Measurements from ENCODE around the gene PRR14. TPM values are rescaled to one million over a fixed set of nuclear protein-coding genes. Genes with fewer than 3 reads are reported as not detected.
A peak's percentile ranks its signal among the peaks of the same experiment; 100 is the strongest.

The PRR14 gene
- total RNA-seq, 2 donors from 2014 or later: 21.2 to 35.4 TPM

DNA sequence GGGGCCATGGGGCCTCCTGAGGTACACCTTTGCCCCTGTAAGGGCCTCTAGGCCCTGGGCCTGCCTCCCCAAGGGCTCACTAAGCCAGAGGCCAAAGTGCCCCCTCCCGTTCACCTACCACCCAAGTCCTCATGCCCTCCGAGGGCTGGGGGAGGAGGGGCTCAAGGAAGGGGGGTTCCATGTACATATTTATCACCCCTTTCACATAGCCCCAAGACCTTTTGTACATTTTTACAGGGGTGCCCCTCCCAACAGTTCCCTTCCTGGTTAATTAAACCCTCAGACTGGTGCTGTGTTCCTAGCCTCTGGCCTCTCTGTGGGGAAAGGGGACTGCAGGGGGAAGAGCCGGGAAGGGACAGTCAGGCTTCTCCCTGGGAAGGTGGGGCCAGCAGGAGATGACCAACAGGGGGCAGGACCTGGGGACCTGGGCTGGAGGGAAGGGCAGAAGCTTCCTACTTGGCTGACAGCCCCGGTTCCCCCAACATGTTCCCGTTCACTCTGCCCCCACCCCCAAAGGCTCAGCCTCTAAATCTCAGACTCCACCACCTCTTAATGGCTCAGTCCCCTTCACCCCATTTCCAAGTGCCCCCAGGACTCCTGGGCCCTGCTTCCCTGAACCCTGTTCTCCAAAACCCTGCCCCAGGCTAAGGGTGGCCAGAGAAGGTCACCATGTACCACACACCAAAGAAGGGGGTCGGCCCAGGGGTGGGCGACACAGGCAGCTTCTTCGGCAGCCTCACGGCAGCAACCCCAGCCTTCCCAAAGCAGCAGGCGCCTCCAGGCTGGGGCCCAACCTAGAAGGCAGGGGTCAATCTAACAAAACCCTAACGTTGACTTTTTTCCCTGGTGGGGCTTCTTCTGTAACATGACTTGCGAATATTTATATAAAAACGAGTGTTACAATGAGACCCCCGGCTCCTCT, 19.4 kb downstream of the PRR14 start:
- 91 to 93% methylated on average over 11 to 13 of the region's 14 CpGs for WGBS, 2 experiments (ENCODE audit: insufficient coverage in 1 of 2, insufficient read length in 1 of 2)
- Histone ChIP-seq H3K9me3 (ENCODE audit: control insufficient read depth, low read length) (no peaks in the 10 kb centered on the region), H3K27me3 (ENCODE audit: control insufficient read depth, insufficient read depth, low read length, poor library complexity, severe bottlenecking) (peaks cover 33% of the 10 kb centered on the region), H3K36me3 (ENCODE audit: control insufficient read depth, insufficient read depth, low read length) (peaks cover 28% of the 10 kb centered on the region), H3K4me1 (ENCODE audit: control insufficient read depth, insufficient read depth, low read length) (no peaks in the 10 kb centered on the region), H3K27ac (ENCODE audit: low read depth, low read length) (no peak overlapping the region), H3K4me3 (ENCODE audit: low read length) (no peak overlapping the region), H3K9ac (ENCODE audit: extremely low read depth, low read length, poor library complexity, severe bottlenecking) (no peak overlapping the region)
- DNase-seq: no peak
- TF ChIP-seq, protein P1, sequence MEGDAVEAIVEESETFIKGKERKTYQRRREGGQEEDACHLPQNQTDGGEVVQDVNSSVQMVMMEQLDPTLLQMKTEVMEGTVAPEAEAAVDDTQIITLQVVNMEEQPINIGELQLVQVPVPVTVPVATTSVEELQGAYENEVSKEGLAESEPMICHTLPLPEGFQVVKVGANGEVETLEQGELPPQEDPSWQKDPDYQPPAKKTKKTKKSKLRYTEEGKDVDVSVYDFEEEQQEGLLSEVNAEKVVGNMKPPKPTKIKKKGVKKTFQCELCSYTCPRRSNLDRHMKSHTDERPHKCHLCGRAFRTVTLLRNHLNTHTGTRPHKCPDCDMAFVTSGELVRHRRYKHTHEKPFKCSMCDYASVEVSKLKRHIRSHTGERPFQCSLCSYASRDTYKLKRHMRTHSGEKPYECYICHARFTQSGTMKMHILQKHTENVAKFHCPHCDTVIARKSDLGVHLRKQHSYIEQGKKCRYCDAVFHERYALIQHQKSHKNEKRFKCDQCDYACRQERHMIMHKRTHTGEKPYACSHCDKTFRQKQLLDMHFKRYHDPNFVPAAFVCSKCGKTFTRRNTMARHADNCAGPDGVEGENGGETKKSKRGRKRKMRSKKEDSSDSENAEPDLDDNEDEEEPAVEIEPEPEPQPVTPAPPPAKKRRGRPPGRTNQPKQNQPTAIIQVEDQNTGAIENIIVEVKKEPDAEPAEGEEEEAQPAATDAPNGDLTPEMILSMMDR (conservative IDR thresholded peaks at IDR 0.05): peak; percentile 49
- peaks cover 90% of the 10 kb centered on the region for H3K27me3 Mint-ChIP-seq (ENCODE audit: insufficient read depth)
- no peak overlapping the region for H3K4me3 Mint-ChIP-seq
- no peaks in the 10 kb centered on the region for H3K9me3 Mint-ChIP-seq
- no peaks in the 10 kb centered on the region for H3K4me1 Mint-ChIP-seq
- H3K36me3 Mint-ChIP-seq (ENCODE audit: low read depth): peaks cover 49% of the 10 kb centered on the region
- H3K27ac Mint-ChIP-seq: no peak overlapping the region

DNA sequence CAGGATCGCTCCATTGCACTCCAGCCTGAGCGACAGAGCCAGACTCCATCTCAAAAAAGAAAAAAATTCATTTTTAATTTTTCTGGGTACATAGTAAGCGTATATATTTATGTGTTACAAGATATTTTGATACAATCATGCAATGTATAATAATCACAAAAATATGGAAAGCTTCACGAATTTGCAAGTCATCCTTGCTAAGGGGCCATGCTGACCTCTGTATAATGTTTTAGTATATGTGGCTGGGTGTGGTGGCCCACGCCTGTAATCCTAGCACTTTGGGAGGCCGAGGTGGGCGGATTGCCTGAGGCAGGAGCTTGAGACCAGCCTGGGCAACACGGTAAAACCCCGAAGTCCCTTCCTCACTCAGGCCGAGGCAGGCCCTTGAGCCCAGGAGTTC, 24.4 kb downstream of the PRR14 start:
- Histone ChIP-seq H3K36me3 (ENCODE audit: control insufficient read depth, insufficient read depth, low read length) (peaks cover under 1% of the 10 kb centered on the region), H3K27ac (ENCODE audit: low read depth, low read length) (no peak overlapping the region), H3K4me1 (ENCODE audit: control insufficient read depth, insufficient read depth, low read length) (peaks cover 3% of the 10 kb centered on the region), H3K4me3 (ENCODE audit: low read length) (no peak overlapping the region), H3K27me3 (ENCODE audit: control insufficient read depth, insufficient read depth, low read length, poor library complexity, severe bottlenecking) (peaks cover 54% of the 10 kb centered on the region), H3K9me3 (ENCODE audit: control insufficient read depth, low read length) (no peaks in the 10 kb centered on the region), H3K9ac (ENCODE audit: extremely low read depth, low read length, poor library complexity, severe bottlenecking) (no peak overlapping the region)
- no peak overlapping the region for H3K4me3 Mint-ChIP-seq
- no peak for DNase-seq
- peaks cover 93% of the 10 kb centered on the region for H3K27me3 Mint-ChIP-seq (ENCODE audit: insufficient read depth)
- H3K4me1 Mint-ChIP-seq: peaks cover 15% of the 10 kb centered on the region
- H3K9me3 Mint-ChIP-seq: no peaks in the 10 kb centered on the region
- 80 to 81% methylated on average over 7 to 8 of the region's 10 CpGs for whole genome bisulfite sequencing, 2 experiments (ENCODE audit: insufficient coverage in 1 of 2, insufficient read length in 1 of 2)
- TF ChIP-seq, protein P1 (conservative IDR thresholded peaks at IDR 0.05): no peak
- peaks cover 14% of the 10 kb centered on the region for H3K36me3 Mint-ChIP-seq (ENCODE audit: low read depth)
- H3K27ac Mint-ChIP-seq: no peak overlapping the region

DNA sequence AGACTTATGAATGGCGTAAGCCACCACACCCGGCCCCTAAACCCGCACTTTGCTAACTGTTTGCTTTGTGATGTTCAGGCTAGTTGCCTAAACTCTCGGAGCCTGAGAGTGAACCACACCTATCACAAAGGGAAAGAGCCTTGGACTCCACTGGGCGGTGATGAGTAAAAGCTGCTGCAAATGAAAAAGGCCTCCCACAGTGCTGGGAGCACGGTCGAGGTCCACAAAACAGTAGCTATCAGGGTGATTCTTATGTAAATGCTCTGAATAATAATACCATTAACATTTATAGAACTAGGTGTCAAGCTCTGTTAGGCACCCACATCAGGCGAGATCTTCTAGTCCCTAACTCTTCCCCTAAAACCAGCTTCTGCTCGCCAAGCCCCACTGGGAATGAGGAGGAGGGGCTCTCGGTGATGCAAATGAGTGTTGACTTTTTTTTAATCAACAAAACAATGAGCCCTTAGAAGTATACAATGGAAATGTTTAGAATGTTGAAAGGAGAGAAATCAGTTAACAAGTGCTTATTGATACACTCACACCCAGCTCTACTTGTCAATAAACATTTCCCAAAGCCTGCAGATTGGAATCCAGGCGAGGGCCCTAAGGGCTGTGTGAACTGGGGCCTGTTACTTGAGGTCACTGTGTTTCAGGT, 27.3 kb downstream of the PRR14 start:
- Mint-ChIP-seq H3K9me3 (no peaks in the 10 kb centered on the region), H3K27ac (peak overlapping the region; percentile 59), H3K27me3 (ENCODE audit: insufficient read depth) (peaks cover 91% of the 10 kb centered on the region), H3K4me1 (peaks cover 15% of the 10 kb centered on the region), H3K36me3 (ENCODE audit: low read depth) (no peaks in the 10 kb centered on the region), H3K4me3 (peak overlapping the region; percentile 11)
- H3K4me3 ChIP-seq (ENCODE audit: low read length): no peak overlapping the region
- peak; percentile 93 for DNase-seq
- no peaks in the 10 kb centered on the region for H3K9me3 ChIP-seq (ENCODE audit: control insufficient read depth, low read length)
- H3K27me3 ChIP-seq (ENCODE audit: control insufficient read depth, insufficient read depth, low read length, poor library complexity, severe bottlenecking): peaks cover 69% of the 10 kb centered on the region
- TF ChIP-seq, protein P1 (conservative IDR thresholded peaks at IDR 0.05): no peak
- H3K36me3 ChIP-seq (ENCODE audit: control insufficient read depth, insufficient read depth, low read length): no peaks in the 10 kb centered on the region
- H3K27ac ChIP-seq (ENCODE audit: low read depth, low read length): no peak overlapping the region
- peaks cover 3% of the 10 kb centered on the region for H3K4me1 ChIP-seq (ENCODE audit: control insufficient read depth, insufficient read depth, low read length)
- 0 to 21% methylated on average over 1 to 10 of the region's 11 CpGs for WGBS, 2 experiments (ENCODE audit: insufficient coverage in 1 of 2, insufficient read length in 1 of 2)
- H3K9ac ChIP-seq (ENCODE audit: extremely low read depth, low read length, poor library complexity, severe bottlenecking): no peak overlapping the region

Data from endodermal cell (in vitro differentiated cells).